Lower leg skin (tissue), 3 donors: Measurements from ENCODE around the gene CNTRL.

Experiments
- CTCF ChIP-seq, 3 donors: fragments of 450-650 bp; IDR thresholded peaks; one replicate each; pipeline ENCODE4 v1.5.1; 2016; ENCODE audit warnings: antibody characterized with exemption in 3 of 3, mild to moderate bottlenecking in 3 of 3, moderate library complexity in 2 of 3
- POLR2A ChIP-seq, 2 donors: fragments of 450-650 bp; IDR thresholded peaks; one replicate each; pipeline ENCODE4 v1.6.1; 2016 to 2017; ENCODE audit warnings: antibody characterized with exemption in 2 of 2, mild to moderate bottlenecking in 1 of 2, moderate library complexity in 1 of 2

- no peak for TF ChIP-seq CTCF (IDR thresholded peaks at IDR 0.05)
- no peak for TF ChIP-seq POLR2A (IDR thresholded peaks at IDR 0.05)
These were observed 66.6 kb downstream of the CNTRL start for GRCh38 chr9:121141306-121141705.
